Brain pericyte (primary cell): ENCODE measurements around the gene MLF2.
"Not testable (repeated sequence)": the region's sequence is repeated elsewhere in the genome, so short reads cannot be mapped to it uniquely, and the experiment has no call there.

ENCODE experiments used
- DNase-seq: peaks from one replicate; pipeline ENCODE4 v3.0.0-alpha.2; 2012; ENCODE audit warnings: low read depth, low spot score

The MLF2 gene

GRCh38 chr12:6734506-6735387, 18.2 kb downstream of the MLF2 start:
- DNase-seq, result no peak

GRCh38 chr12:6730169-6730568, 22.8 kb downstream of the MLF2 start:
- DNase-seq, result no peak

GRCh38 chr12:6729186-6729585, 23.8 kb downstream of the MLF2 start:
- no peak for DNase-seq

- no peak for DNase-seq
These were observed 27.6 kb downstream of the MLF2 start for GRCh38 chr12:6725350-6725749.

- DNase-seq, result no peak
These were observed 28.5 kb downstream of the MLF2 start for GRCh38 chr12:6724409-6724797.

- DNase-seq, result peak; percentile 91
These were observed 29.1 kb downstream of the MLF2 start, which contains the start of gene COPS7A for GRCh38 chr12:6723607-6724408. COPS7A (plus strand) TSS chr12:6724046; CDS start chr12:6724657, 611 bp downstream.

- DNase-seq, result no peak
These were observed 30.1 kb downstream of the MLF2 start for GRCh38 chr12:6722863-6723262.

GRCh38 chr12:6716874-6717437, 36.0 kb downstream of the MLF2 start:
- no peak for DNase-seq

GRCh38 chr12:6716031-6716873, 36.7 kb downstream of the MLF2 start:
- not testable (repeated sequence) for DNase-seq

GRCh38 chr12:6708960-6709394, 44.0 kb downstream of the MLF2 start:
- no peak for DNase-seq

GRCh38 chr12:6708351-6708750, 44.6 kb downstream of the MLF2 start:
- not testable (repeated sequence) for DNase-seq

- DNase-seq, result no peak
These were observed 49.3 kb downstream of the MLF2 start for GRCh38 chr12:6703631-6704030.

- DNase-seq, result no peak
These were observed 51.7 kb downstream of the MLF2 start for GRCh38 chr12:6701078-6701768.

- no peak for DNase-seq
These were observed 52.3 kb downstream of the MLF2 start, which contains the start of gene PIANP for GRCh38 chr12:6700646-6701051. PIANP (minus strand) TSS chr12:6700815; CDS start chr12:6698061, 2,754 bp downstream.

GRCh38 chr12:6699989-6700645, 52.8 kb downstream of the MLF2 start:
- DNase-seq, result no peak

- no peak for DNase-seq
These were observed 53.5 kb downstream of the MLF2 start for GRCh38 chr12:6699259-6699988.

- DNase-seq, result no peak
These were observed 54.4 kb downstream of the MLF2 start for GRCh38 chr12:6698352-6699046.
